T-helper 1 cell (primary cell): Measurements from ENCODE around the gene GLYATL1.
"Not testable (repeated sequence)": the region's sequence is repeated elsewhere in the genome, so short reads cannot be mapped to it uniquely, and the experiment has no call there.

Source experiments
- DNase-seq, 5 donors: peaks; one replicate each; pipeline ENCODE4 v3.0.0-alpha.2; 2012 to 2020

Gene GLYATL1

GRCh38 chr11:59000003-59000402 is 60.7 kb downstream of the GLYATL1 start:
- no peak for DNase-seq

- not testable (repeated sequence) for DNase-seq
Measured at GRCh38 chr11:59002006-59002405, 62.7 kb downstream of the GLYATL1 start.
